ENCODE measurements around the gene ARHGDIG. TPM values are rescaled to one million over a fixed set of nuclear protein-coding genes. Genes with fewer than 3 reads are reported as not detected.
A peak's percentile ranks its signal among the peaks of the same experiment; 100 is the strongest.

ARHGDIG gene
- total RNA-seq, 2 experiments from 2014 or later: 0.42 TPM; not detected in 1

DNA sequence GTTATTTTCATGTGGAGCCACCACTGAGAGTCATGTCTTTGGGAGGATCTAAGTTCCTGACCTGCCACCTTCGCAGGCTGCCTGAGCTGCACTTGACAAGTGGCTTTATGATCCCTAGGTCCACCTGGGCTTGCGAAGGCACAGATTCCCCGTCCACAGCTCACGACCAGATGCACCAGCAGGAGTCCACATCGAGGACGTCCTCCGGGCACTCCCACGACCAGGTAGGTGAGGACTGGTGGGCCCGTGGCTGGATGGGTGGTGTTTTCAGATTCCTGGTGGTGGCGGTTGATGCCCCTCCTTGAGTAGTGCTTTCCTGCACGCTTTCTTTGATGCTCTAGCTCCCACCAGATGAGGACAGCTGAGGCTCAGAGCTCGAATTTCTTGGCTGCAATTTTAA lies 31.0 kb upstream of the ARHGDIG start:
- Mint-ChIP-seq H3K27me3 (no peaks in the 10 kb centered on the region), H3K36me3 (ENCODE audit: low read depth) (peaks cover 22% of the 10 kb centered on the region), H3K4me3 (no peak overlapping the region), H3K4me1 (ENCODE audit: low read depth) (peaks cover 20% of the 10 kb centered on the region), H3K9me3 (no peaks in the 10 kb centered on the region), H3K27ac (no peak overlapping the region)
- Histone ChIP-seq H3K4me1 (ENCODE audit: insufficient read depth, low read length) (peaks cover 29% of the 10 kb centered on the region), H3K27ac (ENCODE audit: low read depth in 1 of 2, low read length in 2 of 2) (no peak overlapping the region), H3K9me3 (ENCODE audit: control insufficient read depth in 1 of 2, insufficient read depth in 1 of 2, low read length in 2 of 2) (no peaks in the 10 kb centered on the region), H3K36me3 (ENCODE audit: insufficient read depth, low read length) (peaks cover 11% of the 10 kb centered on the region), H3K4me3 (ENCODE audit: low read length) (no peak overlapping the region), H3K27me3 (ENCODE audit: control insufficient read depth in 1 of 2, insufficient read depth in 2 of 2, low read length in 2 of 2) (no peaks in the 10 kb centered on the region)
- ATAC-seq (ENCODE audit: poor library complexity) (no peak), DNase-seq (peak in 1 of 14 experiments; percentile 19)
- ChIA-PET POLR2A (no interaction called here), CTCF (interaction anchor here (1.2 kb wide), 1 partner anchor 20 kb away, joined by 3 read pairs; the partner anchor contains the start of gene LUC7L)
- intact Hi-C loops (cut with DNase I, micrococcal nuclease): no loop called here
- TF ChIP-seq, protein P1, sequence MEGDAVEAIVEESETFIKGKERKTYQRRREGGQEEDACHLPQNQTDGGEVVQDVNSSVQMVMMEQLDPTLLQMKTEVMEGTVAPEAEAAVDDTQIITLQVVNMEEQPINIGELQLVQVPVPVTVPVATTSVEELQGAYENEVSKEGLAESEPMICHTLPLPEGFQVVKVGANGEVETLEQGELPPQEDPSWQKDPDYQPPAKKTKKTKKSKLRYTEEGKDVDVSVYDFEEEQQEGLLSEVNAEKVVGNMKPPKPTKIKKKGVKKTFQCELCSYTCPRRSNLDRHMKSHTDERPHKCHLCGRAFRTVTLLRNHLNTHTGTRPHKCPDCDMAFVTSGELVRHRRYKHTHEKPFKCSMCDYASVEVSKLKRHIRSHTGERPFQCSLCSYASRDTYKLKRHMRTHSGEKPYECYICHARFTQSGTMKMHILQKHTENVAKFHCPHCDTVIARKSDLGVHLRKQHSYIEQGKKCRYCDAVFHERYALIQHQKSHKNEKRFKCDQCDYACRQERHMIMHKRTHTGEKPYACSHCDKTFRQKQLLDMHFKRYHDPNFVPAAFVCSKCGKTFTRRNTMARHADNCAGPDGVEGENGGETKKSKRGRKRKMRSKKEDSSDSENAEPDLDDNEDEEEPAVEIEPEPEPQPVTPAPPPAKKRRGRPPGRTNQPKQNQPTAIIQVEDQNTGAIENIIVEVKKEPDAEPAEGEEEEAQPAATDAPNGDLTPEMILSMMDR (IDR thresholded peaks at IDR 0.05): no peak

DNA sequence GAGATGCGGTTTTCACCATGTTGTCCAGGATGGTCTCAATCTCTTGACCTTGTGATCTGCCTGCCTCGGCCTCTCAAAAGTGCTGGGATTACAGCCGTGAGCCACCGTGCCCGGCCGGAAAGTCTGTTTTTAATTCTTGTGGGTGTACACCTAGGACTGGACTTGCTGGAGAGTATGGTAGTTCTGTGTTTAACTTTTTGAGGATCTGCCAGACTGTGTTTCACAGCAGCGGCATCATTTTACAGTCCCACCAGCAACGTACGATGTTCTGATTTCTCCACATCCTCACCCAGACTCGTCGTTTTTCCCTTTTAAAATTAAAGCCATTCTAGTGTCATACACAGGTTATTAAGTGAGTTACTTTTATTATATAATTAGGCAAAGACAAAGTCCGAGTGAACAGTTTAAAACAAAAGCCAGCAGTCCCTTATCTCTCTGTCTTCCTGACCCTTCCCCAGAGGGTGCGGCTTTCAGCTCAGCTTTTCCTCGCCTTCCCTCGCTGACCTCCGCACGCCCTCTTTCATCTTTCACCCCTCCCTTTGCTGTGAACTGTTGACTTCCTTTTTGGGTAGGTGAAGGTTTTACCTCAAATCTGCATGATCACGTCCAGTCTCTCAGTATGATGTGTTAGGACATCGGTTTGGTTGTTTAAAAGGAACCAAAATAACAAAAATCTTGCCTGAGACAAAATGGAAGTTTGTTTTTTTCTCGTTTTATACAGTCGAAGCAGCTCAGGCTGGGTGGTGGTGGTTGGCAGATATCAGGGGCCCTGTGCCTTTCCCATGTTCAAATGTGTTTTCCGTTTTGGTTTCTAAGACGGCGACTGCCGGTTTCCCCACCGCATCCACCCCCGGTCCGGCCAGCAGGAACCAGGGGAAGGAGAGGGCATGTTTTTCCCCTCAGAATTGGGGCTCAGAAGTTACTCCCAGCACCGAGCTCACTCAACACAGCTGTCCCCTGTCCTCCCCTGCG lies 27.7 kb upstream of the ARHGDIG start:
- Mint-ChIP-seq H3K4me1 (ENCODE audit: low read depth) (peaks cover 29% of the 10 kb centered on the region), H3K27me3 (no peaks in the 10 kb centered on the region), H3K4me3 (peak overlapping the region; percentile 89), H3K36me3 (ENCODE audit: low read depth) (peaks cover 24% of the 10 kb centered on the region), H3K27ac (peak overlapping the region; percentile 88), H3K9me3 (no peaks in the 10 kb centered on the region)
- Histone ChIP-seq H3K4me1 (ENCODE audit: insufficient read depth, low read length) (peaks cover 35% of the 10 kb centered on the region), H3K27ac (ENCODE audit: low read depth in 1 of 2, low read length in 2 of 2) (peak overlapping the region; percentile 48 to 67), H3K36me3 (ENCODE audit: insufficient read depth, low read length) (peaks cover 15% of the 10 kb centered on the region), H3K27me3 (ENCODE audit: control insufficient read depth in 1 of 2, insufficient read depth in 2 of 2, low read length in 2 of 2) (no peaks in the 10 kb centered on the region), H3K4me3 (ENCODE audit: low read length) (peak overlapping the region; percentile 31), H3K9me3 (ENCODE audit: control insufficient read depth in 1 of 2, insufficient read depth in 1 of 2, low read length in 2 of 2) (no peaks in the 10 kb centered on the region)
- POLR2A ChIA-PET: interaction anchor here (0.6 to 4.3 kb wide), 6 partner anchors 10 to 105 kb away, joined by 4 to 29 read pairs (median 4); partner anchors contain the start of genes FAM234A and LUC7L
- CTCF ChIA-PET: interaction anchor here (1.6 kb wide), 1 partner anchor 18 kb away, joined by 4 read pairs; the partner anchor contains the start of gene FAM234A
- DNase-seq: peak in 4 of 14 experiments; percentile 27 to 50 (median 48)
- TF ChIP-seq, protein P1 (IDR thresholded peaks at IDR 0.05): no peak
- peak; percentile 63 for ATAC-seq (ENCODE audit: poor library complexity)
- intact Hi-C loops (cut with DNase I, micrococcal nuclease): no loop called here

DNA sequence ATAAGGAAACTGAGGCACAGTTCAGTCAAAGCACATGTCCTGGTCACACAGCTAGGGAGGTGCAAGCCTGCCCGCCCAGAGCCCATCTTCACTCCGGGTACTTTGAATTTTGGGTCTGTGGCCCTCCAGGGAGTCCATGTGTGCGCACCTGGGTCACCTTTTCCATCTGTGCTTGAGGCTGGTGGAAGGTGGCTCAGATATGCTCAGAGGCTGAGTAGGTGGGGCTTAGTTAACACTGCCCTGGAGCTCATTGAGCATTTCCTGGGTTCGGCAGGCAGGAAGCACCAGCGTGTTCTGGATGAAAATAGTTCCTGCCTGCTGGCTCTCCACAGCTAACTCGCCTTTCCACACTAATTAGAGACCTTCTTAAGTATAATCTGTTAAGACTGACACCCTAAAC lies 26.6 kb upstream of the ARHGDIG start:
- Histone ChIP-seq H3K4me1 (ENCODE audit: insufficient read depth, low read length) (peaks cover 35% of the 10 kb centered on the region), H3K27me3 (ENCODE audit: control insufficient read depth in 1 of 2, insufficient read depth in 2 of 2, low read length in 2 of 2) (no peaks in the 10 kb centered on the region), H3K27ac (ENCODE audit: low read depth in 1 of 2, low read length in 2 of 2) (no peak overlapping the region), H3K4me3 (ENCODE audit: low read length) (no peak overlapping the region), H3K36me3 (ENCODE audit: insufficient read depth, low read length) (peaks cover 8% of the 10 kb centered on the region), H3K9me3 (ENCODE audit: control insufficient read depth in 1 of 2, insufficient read depth in 1 of 2, low read length in 2 of 2) (no peaks in the 10 kb centered on the region)
- Mint-ChIP-seq H3K4me3 (peak overlapping the region; percentile 82), H3K27ac (peak overlapping the region; percentile 86), H3K4me1 (ENCODE audit: low read depth) (peaks cover 29% of the 10 kb centered on the region), H3K36me3 (ENCODE audit: low read depth) (peaks cover 24% of the 10 kb centered on the region), H3K27me3 (no peaks in the 10 kb centered on the region), H3K9me3 (no peaks in the 10 kb centered on the region)
- ATAC-seq (ENCODE audit: poor library complexity): peak; percentile 76
- intact Hi-C loops (cut with DNase I, micrococcal nuclease): no loop called here
- DNase-seq: peak in 4 of 14 experiments; percentile 36 to 43 (median 39)
- CTCF ChIA-PET: interaction anchor here (1.6 kb wide), 1 partner anchor 19 kb away, joined by 4 read pairs; the partner anchor contains the start of gene FAM234A
- TF ChIP-seq, protein P1 (IDR thresholded peaks at IDR 0.05): no peak
- POLR2A ChIA-PET: interaction anchor here (1.0 to 4.3 kb wide), 4 partner anchors 19 to 201 kb away, joined by 3 to 29 read pairs (median 8); partner anchors contain the start of genes FAM234A and LUC7L
